Keratinocyte (primary cell): ENCODE results near the gene ABHD5. TPM values are rescaled to one million over a fixed set of nuclear protein-coding genes. Genes with fewer than 3 reads are reported as not detected.

Experiments
- DNase-seq: peaks from one replicate; pipeline ENCODE4 v3.0.0-alpha.2; 2011; ENCODE audit warnings: low read depth, missing footprints, low spot score
- FAIRE-seq: peaks from 2 replicates; lab custom pipeline; 2011; peaks lifted over from hg19 to GRCh38; lab: Jason Lieb, UNC
- H2AFZ ChIP-seq: 2 replicates; pipeline ENCODE4 v1.6.0; 2012; ENCODE audit warnings: low read length, control low read depth, inconsistent platforms; ENCODE audit not compliant: control insufficient read depth
- H3K27ac ChIP-seq: 2 replicates; pipeline ENCODE4 v1.5.1; 2011; ENCODE audit warnings: low read length; ENCODE audit not compliant: control insufficient read depth, insufficient read depth
- H3K27me3 ChIP-seq: 3 replicates; pipeline ENCODE4 v1.6.0; 2011; ENCODE audit warnings: low read length; ENCODE audit not compliant: control insufficient read depth, insufficient read depth; ENCODE audit errors: extremely low read depth
- H3K36me3 ChIP-seq, 2 experiments: 2 replicates in 1 of 2; 3 replicates in 1 of 2; pipeline ENCODE4 v1.5.1; 2011; ENCODE audit warnings: low read length in 2 of 2, mild to moderate bottlenecking in 1 of 2; ENCODE audit not compliant: control insufficient read depth in 2 of 2, insufficient read depth in 2 of 2; ENCODE audit errors: extremely low read depth in 1 of 2
- H3K4me1 ChIP-seq: 3 replicates; pipeline ENCODE4 v1.5.1; 2011; ENCODE audit warnings: low read length; ENCODE audit not compliant: control insufficient read depth, insufficient read depth; ENCODE audit errors: extremely low read depth
- H3K4me2 ChIP-seq: 3 replicates; pipeline ENCODE4 v1.6.0; 2011; ENCODE audit warnings: low read depth, low read length; ENCODE audit not compliant: control insufficient read depth, insufficient read depth; ENCODE audit errors: extremely low read depth
- H3K4me3 ChIP-seq, 3 experiments: fragments of 200-600 bp in 1 of 3; sonication (generic) in 1 of 3; 2 replicates in 2 of 3; 3 replicates in 1 of 3; pipeline ENCODE4 v1.5.1; 2011 to 2016; ENCODE audit warnings: low read length in 3 of 3, mild to moderate bottlenecking in 3 of 3, control low read depth in 2 of 3, inconsistent platforms in 1 of 3, low read depth in 1 of 3, mixed read lengths in 1 of 3, mixed run types in 1 of 3, moderate library complexity in 1 of 3; ENCODE audit not compliant: control insufficient read depth in 2 of 3, insufficient read depth in 2 of 3; ENCODE audit errors: extremely low read depth in 1 of 3
- H3K79me2 ChIP-seq: 2 replicates; pipeline ENCODE4 v1.6.0; 2012; ENCODE audit warnings: low read length; ENCODE audit not compliant: control insufficient read depth, insufficient read depth
- H3K9ac ChIP-seq: 3 replicates; pipeline ENCODE4 v1.6.0; 2011; ENCODE audit warnings: low read length; ENCODE audit not compliant: control insufficient read depth, insufficient read depth; ENCODE audit errors: extremely low read depth
- H3K9me1 ChIP-seq: 3 replicates; pipeline ENCODE4 v1.6.0; 2011; ENCODE audit warnings: low read length; ENCODE audit not compliant: control insufficient read depth, insufficient read depth; ENCODE audit errors: extremely low read depth
- H3K9me3 ChIP-seq: 2 replicates; pipeline ENCODE4 v1.5.1; 2012; ENCODE audit warnings: low read depth, low read length; ENCODE audit not compliant: control insufficient read depth
- H4K20me1 ChIP-seq: 3 replicates; pipeline ENCODE4 v1.6.0; 2011; ENCODE audit warnings: low read length; ENCODE audit not compliant: control insufficient read depth, insufficient read depth; ENCODE audit errors: extremely low read depth
- EZH2 ChIP-seq: IDR thresholded peaks from one replicate; pipeline ENCODE4 v1.6.1; 2012; ENCODE audit warnings: inconsistent platforms, mild to moderate bottlenecking, low read length, moderate library complexity
- dilution Hi-C: fragments of 300-500 bp; cut with MboI; formaldehyde crosslinking; loops from one replicate; pipeline ENCODE4 v1.7.0; 2020; ENCODE audit warnings: low sequenced_read_pairs; ENCODE audit not compliant: extremely low pct_ligation_motif_present
- polyA plus RNA-seq, 5 experiments: library from polyadenylated mRNA; depleted of rRNA in 3 of 5; stranded (reverse) in 3 of 5; stranded (forward) in 1 of 5; unstranded in 1 of 5; fragments of >200 nt; gene quantifications; 1 replicate in 1 of 5; 2 replicates in 3 of 5; 3 replicates in 1 of 5; pipeline versions ENCODE4 v1.2.1 to v1.2.3, GENCODE V29; 2011 to 2012; ENCODE audit warnings: missing spikeins in 2 of 5, low read depth in 1 of 5, low replicate concordance in 1 of 5
- TF ChIP-seq, protein P1 (sequence below), 3 experiments: IDR thresholded peaks in 1 of 3; conservative IDR thresholded peaks in 1 of 3; optimal IDR thresholded peaks in 1 of 3; 2 replicates in 2 of 3; 3 replicates in 1 of 3; pipeline versions ENCODE3 to v1.5.1; 2011; ENCODE audit warnings: low read length in 3 of 3, mild to moderate bottlenecking in 3 of 3, moderate library complexity in 2 of 3, control low read depth in 1 of 3, inconsistent platforms in 1 of 3; ENCODE audit not compliant: insufficient read depth in 2 of 3; ENCODE audit errors: extremely low read depth in 1 of 3

Gene ABHD5
- polyA plus RNA-seq, 1 donor (not counting 4 experiments of a cell fraction or from before 2014, with no cell fraction given) = 26.8 TPM

DNA sequence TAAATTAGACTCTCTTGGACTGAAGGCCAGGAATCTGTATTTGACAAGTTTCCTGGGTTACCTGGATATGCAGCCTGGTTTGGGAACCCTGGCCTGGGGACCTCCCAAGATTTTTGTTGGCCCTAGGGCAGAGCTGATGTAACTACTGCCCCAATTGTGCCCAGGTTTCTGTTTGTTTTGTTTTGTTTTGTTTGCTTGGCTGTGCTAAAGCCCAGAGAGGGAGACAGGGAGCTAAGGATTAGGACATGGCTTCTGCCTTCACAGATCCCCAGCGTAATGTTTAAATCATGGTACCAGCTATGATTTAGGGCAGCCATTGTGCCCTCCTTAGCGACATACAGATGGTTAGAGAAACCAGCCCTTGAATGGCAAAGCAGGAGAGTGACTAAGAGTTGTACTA, 47.6 kb downstream of the ABHD5 start:
- FAIRE-seq (no peak), DNase-seq (no peak)
- TF ChIP-seq EZH2 = no peak
- TF ChIP-seq, protein P1, sequence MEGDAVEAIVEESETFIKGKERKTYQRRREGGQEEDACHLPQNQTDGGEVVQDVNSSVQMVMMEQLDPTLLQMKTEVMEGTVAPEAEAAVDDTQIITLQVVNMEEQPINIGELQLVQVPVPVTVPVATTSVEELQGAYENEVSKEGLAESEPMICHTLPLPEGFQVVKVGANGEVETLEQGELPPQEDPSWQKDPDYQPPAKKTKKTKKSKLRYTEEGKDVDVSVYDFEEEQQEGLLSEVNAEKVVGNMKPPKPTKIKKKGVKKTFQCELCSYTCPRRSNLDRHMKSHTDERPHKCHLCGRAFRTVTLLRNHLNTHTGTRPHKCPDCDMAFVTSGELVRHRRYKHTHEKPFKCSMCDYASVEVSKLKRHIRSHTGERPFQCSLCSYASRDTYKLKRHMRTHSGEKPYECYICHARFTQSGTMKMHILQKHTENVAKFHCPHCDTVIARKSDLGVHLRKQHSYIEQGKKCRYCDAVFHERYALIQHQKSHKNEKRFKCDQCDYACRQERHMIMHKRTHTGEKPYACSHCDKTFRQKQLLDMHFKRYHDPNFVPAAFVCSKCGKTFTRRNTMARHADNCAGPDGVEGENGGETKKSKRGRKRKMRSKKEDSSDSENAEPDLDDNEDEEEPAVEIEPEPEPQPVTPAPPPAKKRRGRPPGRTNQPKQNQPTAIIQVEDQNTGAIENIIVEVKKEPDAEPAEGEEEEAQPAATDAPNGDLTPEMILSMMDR (optimal IDR thresholded peaks at IDR 0.05 in 1 of 3, IDR thresholded peaks at IDR 0.05 in 1 of 3, conservative IDR thresholded peaks at IDR 0.05 in 1 of 3; ENCODE audit: extremely low read depth in 1 of 3, insufficient read depth in 2 of 3, low read length in 3 of 3) = no peak
- H3K9ac ChIP-seq = no peak overlapping the region
- H3K36me3 ChIP-seq = no peaks in the 10 kb centered on the region
- no peak overlapping the region for H3K4me3 ChIP-seq
- no peaks in the 10 kb centered on the region for H4K20me1 ChIP-seq
- H3K79me2 ChIP-seq = no peaks in the 10 kb centered on the region
- H3K9me1 ChIP-seq = no peaks in the 10 kb centered on the region
- dilution Hi-C loops = no loop called here
- H2AFZ ChIP-seq = no peak overlapping the region
- H3K27ac ChIP-seq = no peak overlapping the region
- H3K4me2 ChIP-seq = no peak overlapping the region
- H3K9me3 ChIP-seq = no peaks in the 10 kb centered on the region
- no peaks in the 10 kb centered on the region for H3K27me3 ChIP-seq
- H3K4me1 ChIP-seq = peaks cover 10% of the 10 kb centered on the region

DNA sequence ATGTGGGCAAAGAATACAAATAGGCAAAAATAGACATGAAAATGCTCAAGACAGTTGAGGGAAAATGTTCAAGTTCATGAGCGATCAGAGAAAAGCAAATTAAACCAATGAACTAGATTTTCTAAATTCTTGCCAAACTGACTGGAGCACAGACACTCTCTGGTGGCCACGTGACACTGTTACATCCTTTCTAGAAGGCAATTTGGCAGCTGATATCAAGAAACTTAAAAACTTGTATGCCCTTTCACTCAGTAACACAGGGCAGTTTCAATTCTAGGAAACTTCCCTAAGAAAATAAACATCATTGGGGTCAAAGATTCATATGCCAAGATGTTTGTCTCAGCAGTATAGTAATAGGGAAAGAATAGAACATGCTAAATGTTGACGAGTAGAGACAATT, 52.2 kb downstream of the ABHD5 start:
- Histone ChIP-seq H3K9me3 (no peaks in the 10 kb centered on the region), H4K20me1 (no peaks in the 10 kb centered on the region), H3K4me1 (peaks cover 2% of the 10 kb centered on the region), H3K4me2 (no peak overlapping the region), H3K36me3 (no peaks in the 10 kb centered on the region), H3K79me2 (no peaks in the 10 kb centered on the region), H3K27me3 (no peaks in the 10 kb centered on the region), H3K27ac (no peak overlapping the region), H3K9ac (no peak overlapping the region), H2AFZ (no peak overlapping the region), H3K4me3 (no peak overlapping the region), H3K9me1 (no peaks in the 10 kb centered on the region)
- dilution Hi-C loops = no loop called here
- FAIRE-seq = no peak
- no peak for DNase-seq
- TF ChIP-seq, protein P1 (optimal IDR thresholded peaks at IDR 0.05 in 1 of 3, IDR thresholded peaks at IDR 0.05 in 1 of 3, conservative IDR thresholded peaks at IDR 0.05 in 1 of 3; ENCODE audit: extremely low read depth in 1 of 3, insufficient read depth in 2 of 3, low read length in 3 of 3) = peak in 1 of 3 experiments; percentile 4
- TF ChIP-seq EZH2 = no peak
